ENCODE results near the gene USH2A.

USH2A gene

GRCh38 chr1:215963040-215963439, 460.2 kb downstream of the USH2A start:
- Histone ChIP-seq H3K27ac (ENCODE audit: low read depth, low read length) (no peak overlapping the region), H3K27me3 (ENCODE audit: control insufficient read depth in 5 of 5, insufficient read depth in 4 of 5, low read length in 5 of 5) (peaks cover 0 to 3% (median 0%) of the 10 kb centered on the region in 5 donors), H3K9me3 (ENCODE audit: control insufficient read depth in 5 of 5, low read length in 5 of 5) (no peaks in the 10 kb centered on the region), H3K4me3 (ENCODE audit: low read depth in 1 of 5, low read length in 5 of 5) (no peak overlapping the region), H3K4me1 (ENCODE audit: control insufficient read depth in 5 of 5, insufficient read depth in 5 of 5, low read length in 5 of 5) (no peaks in the 10 kb centered on the region), H3K9ac (ENCODE audit: low read length in 5 of 5) (no peak overlapping the region), H3K36me3 (ENCODE audit: control insufficient read depth in 5 of 5, insufficient read depth in 5 of 5, low read length in 5 of 5) (no peaks in the 10 kb centered on the region)

GRCh38 chr1:215958841-215959240, 464.4 kb downstream of the USH2A start:
- H3K4me1 ChIP-seq (ENCODE audit: control insufficient read depth in 5 of 5, insufficient read depth in 5 of 5, low read length in 5 of 5) = peaks cover 0 to 2% (median 0%) of the 10 kb centered on the region in 5 donors

GRCh38 chr1:215957663-215958062, 465.6 kb downstream of the USH2A start:
- no peak overlapping the region for H3K27ac ChIP-seq (ENCODE audit: low read depth, low read length)
- H3K4me3 ChIP-seq (ENCODE audit: low read depth in 1 of 5, low read length in 5 of 5) = no peak overlapping the region
- H3K9ac ChIP-seq (ENCODE audit: low read length in 5 of 5) = no peak overlapping the region
- peaks cover 0 to 2% (median 0%) of the 10 kb centered on the region in 5 donors for H3K4me1 ChIP-seq (ENCODE audit: control insufficient read depth in 5 of 5, insufficient read depth in 5 of 5, low read length in 5 of 5)
- no peaks in the 10 kb centered on the region for H3K9me3 ChIP-seq (ENCODE audit: control insufficient read depth in 5 of 5, low read length in 5 of 5)
- no peaks in the 10 kb centered on the region for H3K36me3 ChIP-seq (ENCODE audit: control insufficient read depth in 5 of 5, insufficient read depth in 5 of 5, low read length in 5 of 5)
- peaks cover 0 to 4% (median 0%) of the 10 kb centered on the region in 5 donors for H3K27me3 ChIP-seq (ENCODE audit: control insufficient read depth in 5 of 5, insufficient read depth in 4 of 5, low read length in 5 of 5)

More at GRCh38 chr1:215958841-215959240, 464.4 kb downstream of the USH2A start:
- H3K27ac ChIP-seq (ENCODE audit: low read depth, low read length) = no peak overlapping the region
- peaks cover 0 to 4% (median 0%) of the 10 kb centered on the region in 5 donors for H3K27me3 ChIP-seq (ENCODE audit: control insufficient read depth in 5 of 5, insufficient read depth in 4 of 5, low read length in 5 of 5)
- H3K9ac ChIP-seq (ENCODE audit: low read length in 5 of 5) = no peak overlapping the region
- H3K4me3 ChIP-seq (ENCODE audit: low read depth in 1 of 5, low read length in 5 of 5) = no peak overlapping the region
- H3K9me3 ChIP-seq (ENCODE audit: control insufficient read depth in 5 of 5, low read length in 5 of 5) = no peaks in the 10 kb centered on the region
- H3K36me3 ChIP-seq (ENCODE audit: control insufficient read depth in 5 of 5, insufficient read depth in 5 of 5, low read length in 5 of 5) = no peaks in the 10 kb centered on the region

DNA sequence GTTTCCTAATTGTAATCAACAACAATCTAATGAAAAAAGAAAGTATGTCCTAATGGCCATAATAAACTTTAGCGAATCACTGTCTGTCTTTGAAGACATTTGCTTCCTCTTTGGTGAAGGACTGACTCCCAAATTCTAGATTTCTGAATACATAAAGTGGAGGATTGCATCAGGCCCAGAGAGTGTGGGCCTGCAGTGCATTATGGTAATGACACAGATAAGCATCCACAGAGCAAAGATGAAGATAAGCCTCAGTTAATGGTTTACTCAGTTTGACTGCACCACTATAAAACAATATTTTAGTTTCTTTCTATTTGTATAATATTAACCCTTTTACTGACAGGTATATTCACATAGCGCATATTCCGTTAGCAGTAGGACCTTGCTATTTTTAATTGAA, 490.7 kb downstream of the USH2A start:
- H3K9ac ChIP-seq (ENCODE audit: low read length in 5 of 5) = no peak overlapping the region
- H3K9me3 ChIP-seq (ENCODE audit: control insufficient read depth in 5 of 5, low read length in 5 of 5) = no peaks in the 10 kb centered on the region
- no peaks in the 10 kb centered on the region for H3K36me3 ChIP-seq (ENCODE audit: control insufficient read depth in 5 of 5, insufficient read depth in 5 of 5, low read length in 5 of 5)
- no peak overlapping the region for H3K4me3 ChIP-seq (ENCODE audit: low read depth in 1 of 5, low read length in 5 of 5)
- no peaks in the 10 kb centered on the region for H3K4me1 ChIP-seq (ENCODE audit: control insufficient read depth in 5 of 5, insufficient read depth in 5 of 5, low read length in 5 of 5)
- no peak overlapping the region for H3K27ac ChIP-seq (ENCODE audit: low read depth, low read length)
- no peaks in the 10 kb centered on the region for H3K27me3 ChIP-seq (ENCODE audit: control insufficient read depth in 5 of 5, insufficient read depth in 4 of 5, low read length in 5 of 5)

DNA sequence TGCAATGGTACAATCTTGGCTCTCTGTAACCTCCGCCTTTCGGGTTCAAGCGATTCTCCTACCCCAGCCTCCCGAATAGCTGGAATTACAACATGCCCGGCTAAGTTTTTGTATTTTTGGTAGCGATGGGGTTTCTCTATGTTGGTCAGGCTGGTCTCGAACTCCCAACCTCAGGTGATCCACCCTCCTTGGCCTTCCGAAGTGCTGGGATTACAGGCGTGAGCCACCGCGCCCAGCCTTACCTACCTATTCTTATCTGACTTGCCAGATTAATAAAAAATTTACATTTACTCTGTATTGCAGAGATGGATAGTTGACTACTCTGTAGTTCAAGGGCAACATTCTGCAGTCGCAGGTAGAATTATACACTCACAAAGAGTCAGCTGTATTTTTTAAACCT, 496.6 kb downstream of the USH2A start:
- Histone ChIP-seq H3K4me3 (ENCODE audit: low read depth in 1 of 5, low read length in 5 of 5) (no peak overlapping the region), H3K27ac (ENCODE audit: low read depth, low read length) (no peak overlapping the region), H3K27me3 (ENCODE audit: control insufficient read depth in 5 of 5, insufficient read depth in 4 of 5, low read length in 5 of 5) (no peaks in the 10 kb centered on the region)

DNA sequence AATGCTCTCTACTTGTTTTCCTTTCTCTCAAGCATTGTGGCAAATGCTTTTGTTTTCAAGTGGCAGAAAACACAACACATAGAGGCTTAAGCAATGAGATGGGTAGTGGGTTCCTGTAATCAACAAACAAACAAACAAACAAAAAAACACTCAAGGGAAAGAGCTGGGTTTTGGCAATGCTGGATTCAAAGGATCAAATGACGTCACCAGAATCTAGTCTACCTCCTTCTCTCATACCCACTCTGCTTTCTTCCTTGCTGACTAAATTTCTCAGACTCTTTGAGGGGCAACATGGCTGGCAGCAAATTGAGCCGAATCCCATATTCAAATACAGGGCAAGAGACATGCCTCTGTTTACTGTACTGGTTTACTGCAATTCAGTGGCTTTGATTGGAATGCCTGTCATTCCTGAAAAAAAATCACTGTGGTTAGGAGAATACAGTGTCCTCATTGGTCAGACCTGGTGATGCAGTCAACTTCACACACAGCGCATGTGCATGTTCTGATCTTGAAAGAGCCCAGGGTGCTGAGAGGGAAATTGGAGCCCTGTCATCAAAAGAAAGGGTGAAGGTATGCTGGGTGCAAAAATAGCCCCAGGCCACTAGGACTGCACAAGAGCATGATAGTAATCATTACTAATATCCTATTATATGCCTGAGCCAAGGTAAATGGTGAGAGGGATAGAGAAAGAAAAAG, 500.0 kb downstream of the USH2A start:
- Histone ChIP-seq H3K9ac (ENCODE audit: low read length in 5 of 5) (no peak overlapping the region), H3K4me3 (ENCODE audit: low read depth in 1 of 5, low read length in 5 of 5) (no peak overlapping the region), H3K9me3 (ENCODE audit: control insufficient read depth in 5 of 5, low read length in 5 of 5) (no peaks in the 10 kb centered on the region), H3K36me3 (ENCODE audit: control insufficient read depth in 5 of 5, insufficient read depth in 5 of 5, low read length in 5 of 5) (no peaks in the 10 kb centered on the region), H3K4me1 (ENCODE audit: control insufficient read depth in 5 of 5, insufficient read depth in 5 of 5, low read length in 5 of 5) (no peaks in the 10 kb centered on the region), H3K27me3 (ENCODE audit: control insufficient read depth in 5 of 5, insufficient read depth in 4 of 5, low read length in 5 of 5) (no peaks in the 10 kb centered on the region), H3K27ac (ENCODE audit: low read depth, low read length) (no peak overlapping the region)

More for the DNA sequence above, 496.6 kb downstream of the USH2A start:
- Histone ChIP-seq H3K4me1 (ENCODE audit: control insufficient read depth in 5 of 5, insufficient read depth in 5 of 5, low read length in 5 of 5) (no peaks in the 10 kb centered on the region), H3K36me3 (ENCODE audit: control insufficient read depth in 5 of 5, insufficient read depth in 5 of 5, low read length in 5 of 5) (no peaks in the 10 kb centered on the region), H3K9me3 (ENCODE audit: control insufficient read depth in 5 of 5, low read length in 5 of 5) (no peaks in the 10 kb centered on the region), H3K9ac (ENCODE audit: low read length in 5 of 5) (no peak overlapping the region)

GRCh38 chr1:215911406-215911968, 511.8 kb downstream of the USH2A start:
- Histone ChIP-seq H3K9me3 (ENCODE audit: control insufficient read depth in 5 of 5, low read length in 5 of 5) (peaks cover 0 to 6% (median 0%) of the 10 kb centered on the region in 5 donors), H3K27ac (ENCODE audit: low read depth, low read length) (no peak overlapping the region), H3K4me3 (ENCODE audit: low read depth in 1 of 5, low read length in 5 of 5) (no peak overlapping the region), H3K36me3 (ENCODE audit: control insufficient read depth in 5 of 5, insufficient read depth in 5 of 5, low read length in 5 of 5) (no peaks in the 10 kb centered on the region), H3K9ac (ENCODE audit: low read length in 5 of 5) (no peak overlapping the region), H3K4me1 (ENCODE audit: control insufficient read depth in 5 of 5, insufficient read depth in 5 of 5, low read length in 5 of 5) (no peaks in the 10 kb centered on the region), H3K27me3 (ENCODE audit: control insufficient read depth in 5 of 5, insufficient read depth in 4 of 5, low read length in 5 of 5) (peaks cover 0 to 2% (median 0%) of the 10 kb centered on the region in 5 donors)

DNA sequence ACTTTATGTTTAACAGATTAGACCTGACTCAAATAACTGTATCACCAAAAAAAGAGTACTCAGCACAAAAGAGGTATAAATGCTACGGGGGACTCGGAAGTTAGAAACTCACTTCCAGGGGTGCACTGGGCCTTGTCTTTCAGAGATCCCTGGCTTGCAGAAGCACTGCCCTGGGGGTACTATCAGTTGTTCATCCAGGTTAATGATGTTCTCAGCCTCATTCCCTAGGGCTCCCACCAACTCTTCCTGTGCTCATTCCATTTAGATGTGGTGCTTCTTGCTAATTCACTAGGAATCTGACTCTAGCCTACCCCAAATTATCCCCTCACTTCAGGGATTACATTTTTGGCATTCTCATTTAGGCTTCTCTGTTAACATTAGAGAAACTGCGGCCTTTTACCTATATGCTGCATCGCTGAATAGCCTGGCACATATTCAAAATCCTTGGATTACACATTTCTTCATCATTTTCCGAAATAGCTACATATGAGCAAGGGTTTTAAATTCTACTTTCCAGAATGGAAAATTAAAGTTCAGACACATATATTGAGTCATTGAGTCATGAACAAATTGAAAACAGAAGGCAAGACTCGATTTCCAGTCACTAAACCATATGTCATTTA, 517.6 kb downstream of the USH2A start:
- no peak overlapping the region for H3K9ac ChIP-seq (ENCODE audit: low read length in 5 of 5)
- H3K27ac ChIP-seq (ENCODE audit: low read depth, low read length) = no peak overlapping the region
- no peak overlapping the region for H3K4me3 ChIP-seq (ENCODE audit: low read depth in 1 of 5, low read length in 5 of 5)
- H3K4me1 ChIP-seq (ENCODE audit: control insufficient read depth in 5 of 5, insufficient read depth in 5 of 5, low read length in 5 of 5) = no peaks in the 10 kb centered on the region
- H3K9me3 ChIP-seq (ENCODE audit: control insufficient read depth in 5 of 5, low read length in 5 of 5) = no peaks in the 10 kb centered on the region
- peaks cover 0 to 2% (median 0%) of the 10 kb centered on the region in 5 donors for H3K27me3 ChIP-seq (ENCODE audit: control insufficient read depth in 5 of 5, insufficient read depth in 4 of 5, low read length in 5 of 5)
- H3K36me3 ChIP-seq (ENCODE audit: control insufficient read depth in 5 of 5, insufficient read depth in 5 of 5, low read length in 5 of 5) = no peaks in the 10 kb centered on the region

- Histone ChIP-seq H3K9me3 (ENCODE audit: control insufficient read depth in 5 of 5, low read length in 5 of 5) (no peaks in the 10 kb centered on the region), H3K27me3 (ENCODE audit: control insufficient read depth in 5 of 5, insufficient read depth in 4 of 5, low read length in 5 of 5) (no peaks in the 10 kb centered on the region), H3K27ac (ENCODE audit: low read depth, low read length) (no peak overlapping the region), H3K4me1 (ENCODE audit: control insufficient read depth in 5 of 5, insufficient read depth in 5 of 5, low read length in 5 of 5) (no peaks in the 10 kb centered on the region), H3K36me3 (ENCODE audit: control insufficient read depth in 5 of 5, insufficient read depth in 5 of 5, low read length in 5 of 5) (no peaks in the 10 kb centered on the region), H3K4me3 (ENCODE audit: low read depth in 1 of 5, low read length in 5 of 5) (no peak overlapping the region), H3K9ac (ENCODE audit: low read length in 5 of 5) (no peak overlapping the region)
These were observed 522.6 kb downstream of the USH2A start for GRCh38 chr1:215900684-215901083.

- no peaks in the 10 kb centered on the region for H3K36me3 ChIP-seq (ENCODE audit: control insufficient read depth in 5 of 5, insufficient read depth in 5 of 5, low read length in 5 of 5)
- no peak overlapping the region for H3K27ac ChIP-seq (ENCODE audit: low read depth, low read length)
- H3K27me3 ChIP-seq (ENCODE audit: control insufficient read depth in 5 of 5, insufficient read depth in 4 of 5, low read length in 5 of 5) = no peaks in the 10 kb centered on the region
- no peak overlapping the region for H3K9ac ChIP-seq (ENCODE audit: low read length in 5 of 5)
- no peaks in the 10 kb centered on the region for H3K4me1 ChIP-seq (ENCODE audit: control insufficient read depth in 5 of 5, insufficient read depth in 5 of 5, low read length in 5 of 5)
- no peak overlapping the region for H3K4me3 ChIP-seq (ENCODE audit: low read depth in 1 of 5, low read length in 5 of 5)
- H3K9me3 ChIP-seq (ENCODE audit: control insufficient read depth in 5 of 5, low read length in 5 of 5) = no peaks in the 10 kb centered on the region
These were observed 523.3 kb downstream of the USH2A start for GRCh38 chr1:215899901-215900300.

All from subcutaneous abdominal adipose tissue (tissue), 5 donors.